SU-DHL-6 (cell line): ENCODE measurements around the gene PSD.

ENCODE experiments used
- CTCF ChIP-seq: fragments of 200-600 bp; sonication (generic); IDR thresholded peaks from one replicate; pipeline ENCODE4 v1.5.1; 2017; ENCODE audit warnings: antibody characterized with exemption, mild to moderate bottlenecking, low read length, moderate library complexity; ENCODE audit not compliant: insufficient read depth, poor library complexity, severe bottlenecking
- EZH2phosphoT487 ChIP-seq: fragments of 200-600 bp; sonication (generic), shearing (Covaris generic); conservative IDR thresholded peaks from 2 replicates; pipeline ENCODE4 v1.6.1; 2018; ENCODE audit warnings: mild to moderate bottlenecking, antibody characterized with exemption, low read length, moderate library complexity, mixed read lengths

DNA sequence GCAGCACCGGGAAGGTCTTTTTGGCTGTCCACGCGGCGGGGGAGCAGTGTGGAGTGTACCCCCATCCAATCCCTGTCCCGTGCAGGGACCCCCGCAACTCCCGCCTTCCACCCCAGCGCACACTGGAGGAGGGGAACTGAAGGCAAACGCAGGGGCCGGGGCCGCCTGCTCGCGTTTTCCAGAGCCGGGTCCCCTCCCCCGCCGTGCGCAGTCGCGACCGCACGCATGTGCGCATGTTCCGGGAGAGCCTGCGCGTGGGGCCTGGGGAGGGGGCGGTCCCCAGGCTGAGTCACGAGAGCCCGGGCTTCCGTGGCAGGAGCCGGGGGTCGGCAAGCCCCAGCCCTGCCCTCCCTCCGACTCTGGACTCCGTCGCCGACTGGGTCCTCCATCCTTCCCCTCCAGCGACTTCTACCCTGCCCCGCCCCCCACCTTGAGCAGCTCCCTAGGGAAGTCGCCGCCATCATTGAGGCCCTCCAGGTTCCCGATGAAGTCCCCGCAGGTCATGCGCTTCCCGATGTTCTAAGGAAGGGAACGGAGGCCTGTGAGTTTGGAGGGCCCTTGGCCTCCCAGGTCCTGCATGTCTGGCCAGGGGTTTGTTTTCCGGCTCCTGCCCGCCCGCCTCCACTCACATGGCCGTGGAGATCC is 8.0 kb downstream of the PSD start:
- TF ChIP-seq EZH2phosphoT487: no peak
- no peak for TF ChIP-seq CTCF
